ENCODE measurements around the gene SIM1. TPM values are rescaled to one million over a fixed set of nuclear protein-coding genes. Genes with fewer than 3 reads are reported as not detected.

SIM1 gene
- total and polyA plus RNA-seq, 2 of the 8 experiments (the other 6 are each of a cell fraction or from before 2014, with no cell fraction given): 0.02 to 0.39 TPM

GRCh38 chr6:100372326-100373091 is 92.2 kb downstream of the SIM1 start (continued):
- TF ChIP-seq KDM1A (IDR thresholded peaks at IDR 0.05; ENCODE audit: borderline replicate concordance, low read length): no peak
